Endometrium (tissue), 2 donors: Measurements from ENCODE around the gene CARNS1.

ENCODE experiments used
- FAIRE-seq: peaks from 2 replicates; lab custom pipeline; 2012; peaks lifted over from hg19 to GRCh38; lab: Jason Lieb, UNC
- donor health status: control.
- donor health status: control.

The CARNS1 gene

GRCh38 chr11:67428052-67429001 lies 12.8 kb downstream of the CARNS1 start, which contains the start of gene RPS6KB2:
TSS of gene RPS6KB2 (plus strand) at chr11:67428494. CDS start at chr11:67428546, 52 bp downstream.
- peak; percentile 87 for FAIRE-seq

- no peak for FAIRE-seq
These were observed 13.7 kb downstream of the CARNS1 start for GRCh38 chr11:67429038-67429668.

- FAIRE-seq: no peak
These were observed 14.2 kb downstream of the CARNS1 start for GRCh38 chr11:67429722-67430121.

- FAIRE-seq: no peak
These were observed 16.1 kb downstream of the CARNS1 start for GRCh38 chr11:67431346-67432249.

- FAIRE-seq: no peak
These were observed 17.3 kb downstream of the CARNS1 start for GRCh38 chr11:67432655-67433349.

GRCh38 chr11:67433536-67434394 lies 18.3 kb downstream of the CARNS1 start:
- FAIRE-seq: no peak

GRCh38 chr11:67434395-67434881 lies 19.0 kb downstream of the CARNS1 start:
- no peak for FAIRE-seq

- FAIRE-seq: no peak
These were observed 19.7 kb downstream of the CARNS1 start for GRCh38 chr11:67435031-67435726.

GRCh38 chr11:67435727-67436458 lies 20.4 kb downstream of the CARNS1 start:
- no peak for FAIRE-seq

GRCh38 chr11:67436459-67437081 lies 21.1 kb downstream of the CARNS1 start:
- FAIRE-seq: no peak

GRCh38 chr11:67437082-67437808 lies 21.8 kb downstream of the CARNS1 start, which contains the start of gene PTPRCAP:
TSS of gene PTPRCAP (minus strand) at chr11:67437682. CDS start at chr11:67437619, 63 bp downstream.
- FAIRE-seq: no peak

- no peak for FAIRE-seq
These were observed 22.3 kb downstream of the CARNS1 start for GRCh38 chr11:67437809-67438157.

- no peak for FAIRE-seq
These were observed 22.9 kb downstream of the CARNS1 start for GRCh38 chr11:67438158-67438902.

GRCh38 chr11:67439321-67440228 lies 24.1 kb downstream of the CARNS1 start:
- FAIRE-seq: no peak

GRCh38 chr11:67440229-67441097 lies 25.0 kb downstream of the CARNS1 start:
- no peak for FAIRE-seq
